ENCODE data around the gene IL16.

DNA sequence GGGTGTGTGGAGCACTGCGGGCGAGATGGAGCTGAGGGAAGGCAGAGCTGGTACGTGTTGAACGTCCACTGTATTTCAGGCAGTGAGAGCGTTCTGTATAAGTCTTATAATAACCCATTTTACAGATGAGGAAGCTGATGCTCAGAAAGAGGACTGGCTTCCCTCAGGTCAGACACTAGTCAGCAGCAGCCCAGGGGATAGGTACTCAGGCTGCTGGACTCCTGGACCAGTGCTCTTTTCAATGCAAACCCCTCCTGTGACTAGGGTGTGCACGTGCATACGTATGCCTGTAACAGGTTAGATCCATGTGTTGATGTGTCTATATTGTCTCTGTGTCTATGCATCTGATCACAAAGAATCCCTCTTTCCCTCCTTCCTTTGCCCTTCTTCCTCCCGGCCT lies 8.3 kb upstream of the IL16 start:
- TF ChIP-seq EZH2 (optimal IDR thresholded peaks at IDR 0.05; ENCODE audit: low read depth, low read length) (no peak), EZH2phosphoT487 (IDR thresholded peaks at IDR 0.05; ENCODE audit: low read length) (no peak)
- TF ChIP-seq, protein P1, sequence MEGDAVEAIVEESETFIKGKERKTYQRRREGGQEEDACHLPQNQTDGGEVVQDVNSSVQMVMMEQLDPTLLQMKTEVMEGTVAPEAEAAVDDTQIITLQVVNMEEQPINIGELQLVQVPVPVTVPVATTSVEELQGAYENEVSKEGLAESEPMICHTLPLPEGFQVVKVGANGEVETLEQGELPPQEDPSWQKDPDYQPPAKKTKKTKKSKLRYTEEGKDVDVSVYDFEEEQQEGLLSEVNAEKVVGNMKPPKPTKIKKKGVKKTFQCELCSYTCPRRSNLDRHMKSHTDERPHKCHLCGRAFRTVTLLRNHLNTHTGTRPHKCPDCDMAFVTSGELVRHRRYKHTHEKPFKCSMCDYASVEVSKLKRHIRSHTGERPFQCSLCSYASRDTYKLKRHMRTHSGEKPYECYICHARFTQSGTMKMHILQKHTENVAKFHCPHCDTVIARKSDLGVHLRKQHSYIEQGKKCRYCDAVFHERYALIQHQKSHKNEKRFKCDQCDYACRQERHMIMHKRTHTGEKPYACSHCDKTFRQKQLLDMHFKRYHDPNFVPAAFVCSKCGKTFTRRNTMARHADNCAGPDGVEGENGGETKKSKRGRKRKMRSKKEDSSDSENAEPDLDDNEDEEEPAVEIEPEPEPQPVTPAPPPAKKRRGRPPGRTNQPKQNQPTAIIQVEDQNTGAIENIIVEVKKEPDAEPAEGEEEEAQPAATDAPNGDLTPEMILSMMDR (IDR thresholded peaks at IDR 0.05; ENCODE audit: low read length) = no peak
